NOMO-1 (cell line): Measurements from ENCODE around the gene COL16A1.

Source experiments
- DNase-seq, 2 experiments: peaks; one replicate each; lab custom pipeline; 2025; ENCODE audit not compliant: unreplicated experiment in 2 of 2; lab: John Stamatoyannopoulos, UW

The COL16A1 gene

GRCh38 chr1:31703431-31704270, at the start of gene COL16A1:
Gene COL16A1, minus strand, starts transcription at chr1:31704017. Its CDS starts 1,824 bp downstream, at chr1:31702193.
- no peak for DNase-seq

GRCh38 chr1:31752952-31753475, 49.2 kb upstream of the COL16A1 start:
- DNase-seq = no peak

GRCh38 chr1:31752258-31752657, 48.4 kb upstream of the COL16A1 start:
- no peak for DNase-seq

GRCh38 chr1:31751822-31752241, 48.0 kb upstream of the COL16A1 start:
- DNase-seq = no peak

GRCh38 chr1:31750858-31751510, 47.2 kb upstream of the COL16A1 start:
- DNase-seq = peak in 1 of 2 experiments; percentile 52

- DNase-seq = peak in 1 of 2 experiments; percentile 35
Measured at GRCh38 chr1:31749785-31750735, 46.2 kb upstream of the COL16A1 start.

GRCh38 chr1:31748365-31748764, 44.5 kb upstream of the COL16A1 start:
- DNase-seq = no peak

GRCh38 chr1:31747304-31747703, 43.5 kb upstream of the COL16A1 start:
- no peak for DNase-seq

- no peak for DNase-seq
Measured at GRCh38 chr1:31746687-31747086, 42.9 kb upstream of the COL16A1 start.

- no peak for DNase-seq
Measured at GRCh38 chr1:31745946-31746670, 42.3 kb upstream of the COL16A1 start.

- peak; percentile 37 to 46 for DNase-seq
Measured at GRCh38 chr1:31745096-31745945, 41.5 kb upstream of the COL16A1 start.

GRCh38 chr1:31744165-31744888, 40.5 kb upstream of the COL16A1 start:
- no peak for DNase-seq

- no peak for DNase-seq
Measured at GRCh38 chr1:31742462-31743212, 38.8 kb upstream of the COL16A1 start.

GRCh38 chr1:31739346-31739745, 35.5 kb upstream of the COL16A1 start:
- no peak for DNase-seq

- DNase-seq = no peak
Measured at GRCh38 chr1:31736675-31737074, 32.9 kb upstream of the COL16A1 start.

- no peak for DNase-seq
Measured at GRCh38 chr1:31735571-31735970, 31.8 kb upstream of the COL16A1 start.

GRCh38 chr1:31734582-31735107, 30.8 kb upstream of the COL16A1 start:
- DNase-seq = no peak
